GM12872 (cell line): ENCODE measurements around the gene DNAJA3.

Source experiments
- CTCF ChIP-seq: IDR thresholded peaks from 3 replicates; pipeline ENCODE4 v1.5.1; 2011; ENCODE audit warnings: low read depth, mild to moderate bottlenecking, low read length, moderate library complexity; ENCODE audit not compliant: insufficient read depth

Gene DNAJA3

GRCh38 chr16:4389051-4389955 lies 36.4 kb upstream of the DNAJA3 start:
- TF ChIP-seq CTCF: no peak

- no peak for TF ChIP-seq CTCF
Measured at GRCh38 chr16:4390266-4391260, 35.1 kb upstream of the DNAJA3 start.

DNA sequence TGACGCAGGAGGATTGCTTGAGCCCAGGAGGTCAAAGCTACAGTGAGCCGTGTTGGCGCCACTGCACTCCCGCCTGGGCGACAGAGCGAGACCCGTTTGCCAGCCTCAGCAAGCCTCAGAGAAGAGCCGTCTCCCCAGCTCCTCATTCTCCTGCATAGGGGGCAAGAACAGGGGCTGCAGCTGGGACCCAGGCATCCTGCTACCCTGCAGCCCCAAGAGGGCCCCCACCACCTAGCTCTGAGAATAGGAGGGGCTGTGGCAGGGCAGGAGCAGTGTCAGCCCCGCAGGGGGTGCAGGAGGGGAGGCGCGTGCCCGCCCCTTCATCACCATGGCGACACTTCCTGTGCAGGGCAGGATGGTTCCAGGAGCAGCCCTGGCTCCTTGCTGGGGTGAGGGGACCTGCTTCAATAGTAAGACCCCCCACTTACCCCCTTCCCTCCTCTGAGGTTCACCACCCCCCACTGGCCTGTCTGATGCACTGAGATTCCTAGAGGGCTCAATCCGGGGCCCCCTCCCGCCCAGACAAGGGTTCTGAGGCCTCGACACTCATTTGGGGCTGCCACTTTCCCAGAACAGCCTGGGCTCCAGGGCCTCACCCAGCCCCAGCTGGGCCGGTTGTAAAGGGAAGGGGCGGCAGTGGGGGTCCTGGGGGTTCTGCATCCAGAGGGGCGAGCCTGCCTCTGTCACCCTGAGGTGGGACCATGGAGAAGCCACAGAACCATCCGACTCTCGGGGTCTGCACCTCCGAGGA lies 33.9 kb upstream of the DNAJA3 start:
- no peak for TF ChIP-seq CTCF

GRCh38 chr16:4392382-4393239 lies 33.1 kb upstream of the DNAJA3 start:
- no peak for TF ChIP-seq CTCF

- TF ChIP-seq CTCF: no peak
Measured at GRCh38 chr16:4393240-4393600, 32.4 kb upstream of the DNAJA3 start.

DNA sequence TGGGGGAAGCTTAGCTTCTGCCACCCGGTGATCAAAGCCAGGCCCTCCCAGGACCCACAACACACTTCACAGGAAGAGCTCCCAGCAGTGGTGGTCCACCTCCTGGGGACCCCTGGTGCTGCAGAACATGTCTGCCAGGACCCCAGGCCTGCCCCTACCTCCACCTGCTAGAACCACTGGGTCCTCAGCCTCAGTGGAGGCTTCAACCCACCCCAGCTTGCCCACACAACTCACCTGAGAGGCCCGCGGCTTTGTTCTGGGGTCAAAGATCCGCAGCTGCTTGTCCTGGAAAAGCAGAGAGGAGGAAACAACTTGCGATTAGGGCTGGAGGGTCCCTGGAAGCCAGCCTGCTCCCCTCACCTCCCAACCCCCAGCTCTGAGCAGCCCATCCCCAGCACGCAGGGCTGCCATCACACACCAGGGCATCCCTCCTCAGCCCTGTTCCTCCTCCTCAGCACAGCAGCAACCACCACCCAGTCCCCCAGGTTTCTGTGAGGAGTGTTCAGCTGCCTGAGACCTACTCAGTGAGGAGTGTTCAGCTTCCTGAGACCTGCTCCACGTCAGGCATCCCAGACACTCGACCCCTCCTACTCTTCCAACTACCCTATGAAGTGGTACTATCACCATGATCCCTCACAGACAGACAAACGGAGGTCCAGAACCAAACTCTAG lies 30.5 kb upstream of the DNAJA3 start:
- no peak for TF ChIP-seq CTCF
